ENCODE results near the gene ATL2. TPM values are rescaled to one million over a fixed set of nuclear protein-coding genes. Genes with fewer than 3 reads are reported as not detected.

ATL2 gene
- total RNA-seq, 1 experiment from 2014 or later, result 66.7 TPM

- no CpG with 5 or more reads among the region's 2 CpGs for WGBS (ENCODE audit: extremely low coverage, insufficient read length, low lambda C conversion rate)
- no peaks in the 10 kb centered on the region for H3K4me1 ChIP-seq (ENCODE audit: insufficient read depth, low read length)
- H2BK15ac ChIP-seq (ENCODE audit: low read depth, low read length), result no peak overlapping the region
- no peaks in the 10 kb centered on the region; a peak in 1 of 7 replicates for H3K36me3 Mint-ChIP-seq (ENCODE audit: insufficient read depth in 1 of 3, low read depth in 3 of 3)
- H3K23me2 ChIP-seq (ENCODE audit: insufficient read length, low read depth, low read length, poor library complexity, severe bottlenecking), result no peaks in the 10 kb centered on the region
- H3K4ac ChIP-seq (ENCODE audit: low read depth, low read length), result no peak overlapping the region
- no peak overlapping the region for H3K4me3 Mint-ChIP-seq
- H3K27me3 Mint-ChIP-seq (ENCODE audit: low read depth), result peaks cover 3% of the 10 kb centered on the region
- no peak overlapping the region for H3K9ac ChIP-seq (ENCODE audit: extremely low read depth, insufficient read length, low read length)
- H3K56ac ChIP-seq (ENCODE audit: insufficient read length, low read depth, low read length), result no peak overlapping the region
- H3K23ac ChIP-seq (ENCODE audit: insufficient read length, low read depth, low read length), result no peak overlapping the region
- no peak overlapping the region for H3K18ac ChIP-seq (ENCODE audit: insufficient read length, low read depth, low read length)
- H3K79me1 ChIP-seq (ENCODE audit: insufficient read depth, low read depth, low read length, poor library complexity, severe bottlenecking), result no peaks in the 10 kb centered on the region
- H2AFZ ChIP-seq (ENCODE audit: low read length), result no peak overlapping the region
- H3K27ac Mint-ChIP-seq, result no peak overlapping the region
- no peak for TF ChIP-seq CTCF (conservative IDR thresholded peaks at IDR 0.05)
- no peak overlapping the region for H3K14ac ChIP-seq (ENCODE audit: insufficient read depth, low read length)
- H4K20me1 ChIP-seq (ENCODE audit: control insufficient read depth, insufficient read depth, insufficient read length), result no peaks in the 10 kb centered on the region
- no peak overlapping the region for H4K5ac ChIP-seq (ENCODE audit: insufficient read length, low read depth, low read length)
- H3K79me2 ChIP-seq (ENCODE audit: insufficient read depth, low read length), result no peaks in the 10 kb centered on the region
- H3K27ac ChIP-seq (ENCODE audit: insufficient read length, low read depth, low read length), result no peak overlapping the region
- H3K4me2 ChIP-seq (ENCODE audit: insufficient read depth, insufficient read length, low read length), result no peak overlapping the region
- H2AK5ac ChIP-seq (ENCODE audit: insufficient read length, low read length), result no peak overlapping the region
- no peak overlapping the region for H2BK20ac ChIP-seq (ENCODE audit: low read depth, low read length, poor library complexity, severe bottlenecking)
- no peak overlapping the region for H2BK120ac ChIP-seq (ENCODE audit: low read depth, low read length, poor library complexity, severe bottlenecking)
- H3T11ph ChIP-seq (ENCODE audit: low read length), result no peak overlapping the region
- H3K9me3 ChIP-seq (ENCODE audit: control insufficient read depth, low read depth, low read length), result no peaks in the 10 kb centered on the region
- H3K4me1 Mint-ChIP-seq, result peaks cover 8 to 10% of the 10 kb centered on the region in 2 experiments; a peak in 2 of 4 replicates
- no peaks in the 10 kb centered on the region for H3K27me3 ChIP-seq (ENCODE audit: insufficient read depth, low read length)
- H4K91ac ChIP-seq (ENCODE audit: insufficient read length, low read depth, low read length), result no peak overlapping the region
- DNase-seq, result no peak
- H3K9me3 Mint-ChIP-seq, result no peaks in the 10 kb centered on the region
- H2BK5ac ChIP-seq (ENCODE audit: insufficient read length, low read length), result no peak overlapping the region
- H2BK12ac ChIP-seq (ENCODE audit: insufficient read length, low read depth, low read length), result no peak overlapping the region
- H4K8ac ChIP-seq (replicated peaks; ENCODE audit: insufficient read length, low read depth, low read length), result no peak overlapping the region
These were observed 128.4 kb downstream of the ATL2 start for GRCh38 chr2:38248707-38249106.

All from H9 (cell line).